Liver (tissue), 9 donors: Measurements from ENCODE around the gene RHOV. TPM values are rescaled to one million over a fixed set of nuclear protein-coding genes. Genes with fewer than 3 reads are reported as not detected.

Experiments used
- DNase-seq: peaks from one replicate; pipeline ENCODE4 v3.0.0-alpha.2; 2017; ENCODE audit warnings: low spot score
- H3K27ac ChIP-seq, 2 donors: one replicate each; pipeline ENCODE4 v1.7.0; 2013; ENCODE audit warnings: inconsistent platforms in 2 of 2, low read length in 2 of 2, control low read depth in 1 of 2, low read depth in 1 of 2, mild to moderate bottlenecking in 1 of 2
- H3K27me3 ChIP-seq, 4 donors: one replicate each; pipeline versions ENCODE4 v1.6.1 to v1.7.0; 2013; ENCODE audit warnings: low read length in 3 of 4, inconsistent platforms in 1 of 4, mild to moderate bottlenecking in 1 of 4, moderate library complexity in 1 of 4; ENCODE audit not compliant: control insufficient read depth in 4 of 4, insufficient read depth in 4 of 4
- H3K36me3 ChIP-seq, 4 donors: one replicate each; pipeline versions ENCODE4 v1.6.1 to v1.7.0; 2013; ENCODE audit warnings: low read length in 3 of 4, mild to moderate bottlenecking in 3 of 4, low read depth in 1 of 4, moderate library complexity in 1 of 4; ENCODE audit not compliant: control insufficient read depth in 4 of 4, insufficient read depth in 3 of 4
- H3K4me1 ChIP-seq, 4 donors: one replicate each; pipeline versions ENCODE4 v1.6.1 to v1.7.0; 2013; ENCODE audit warnings: low read length in 3 of 4, mild to moderate bottlenecking in 3 of 4, moderate library complexity in 1 of 4; ENCODE audit not compliant: control insufficient read depth in 4 of 4, insufficient read depth in 4 of 4
- H3K4me3 ChIP-seq, 3 donors: one replicate each; pipeline versions ENCODE4 v1.6.1 to v1.7.0; 2013; ENCODE audit warnings: low read length in 3 of 3, control low read depth in 1 of 3, low read depth in 1 of 3, mild to moderate bottlenecking in 1 of 3
- H3K9ac ChIP-seq, 2 donors: one replicate each; pipeline ENCODE4 v1.7.0; 2013; ENCODE audit warnings: low read length in 2 of 2, mild to moderate bottlenecking in 2 of 2, moderate library complexity in 2 of 2, control low read depth in 1 of 2, low read depth in 1 of 2
- H3K9me3 ChIP-seq, 4 donors: one replicate each; pipeline versions ENCODE4 v1.6.1 to v1.7.0; 2013; ENCODE audit warnings: low read length in 3 of 4; ENCODE audit not compliant: control insufficient read depth in 4 of 4
- ATF3 ChIP-seq: IDR thresholded peaks from 2 replicates; pipeline ENCODE4 v1.6.1; 2016; ENCODE audit warnings: antibody characterized with exemption
- CTCF ChIP-seq: fragments of 150-350 bp; IDR thresholded peaks from 2 replicates; pipeline ENCODE4 v1.5.1; 2017; ENCODE audit warnings: improper control_type of control experiment, low read depth, low read length; ENCODE audit not compliant: missing input control
- EGR1 ChIP-seq, 2 donors: IDR thresholded peaks; 2 replicates each; pipeline ENCODE4 v1.6.1; 2016 to 2018; ENCODE audit warnings: antibody characterized with exemption in 2 of 2, low read depth in 2 of 2
- FOXA1 ChIP-seq: IDR thresholded peaks from 2 replicates; pipeline ENCODE4 v1.6.1; 2016; ENCODE audit warnings: antibody characterized with exemption
- FOXA2 ChIP-seq: IDR thresholded peaks from 2 replicates; pipeline ENCODE4 v1.6.1; 2016; ENCODE audit warnings: antibody characterized with exemption
- GABPA ChIP-seq, 2 donors: IDR thresholded peaks in 1 of 2; conservative IDR thresholded peaks in 1 of 2; 2 replicates each; pipeline ENCODE4 v1.6.1; 2016; ENCODE audit warnings: antibody characterized with exemption in 2 of 2, mild to moderate bottlenecking in 1 of 2, moderate library complexity in 1 of 2
- HNF4A ChIP-seq, 2 donors: conservative IDR thresholded peaks; 2 replicates each; pipeline ENCODE4 v1.6.1; 2016; ENCODE audit warnings: antibody characterized with exemption in 2 of 2, mild to moderate bottlenecking in 2 of 2
- HNF4G ChIP-seq: IDR thresholded peaks from 2 replicates; pipeline ENCODE4 v1.6.1; 2016; ENCODE audit warnings: antibody characterized with exemption
- JUND ChIP-seq, 2 donors: IDR thresholded peaks; 2 replicates each; pipeline ENCODE4 v1.6.1; 2016; ENCODE audit warnings: antibody characterized with exemption in 2 of 2
- MAX ChIP-seq: IDR thresholded peaks from 2 replicates; pipeline ENCODE4 v1.6.1; 2016; ENCODE audit warnings: antibody characterized with exemption
- NR2F2 ChIP-seq: IDR thresholded peaks from 2 replicates; pipeline ENCODE4 v1.6.1; 2016; ENCODE audit warnings: antibody characterized with exemption
- RAD21 ChIP-seq, 2 donors: IDR thresholded peaks; 2 replicates each; pipeline ENCODE4 v1.6.1; 2016; ENCODE audit warnings: antibody characterized with exemption in 2 of 2, mild to moderate bottlenecking in 2 of 2
- REST ChIP-seq: IDR thresholded peaks from 2 replicates; pipeline ENCODE4 v1.6.1; 2016; ENCODE audit warnings: antibody characterized with exemption, mild to moderate bottlenecking
- RXRA ChIP-seq, 2 donors: IDR thresholded peaks; 2 replicates each; pipeline ENCODE4 v1.6.1; 2017 to 2018; ENCODE audit warnings: antibody characterized with exemption in 2 of 2, mild to moderate bottlenecking in 1 of 2
- SP1 ChIP-seq: IDR thresholded peaks from 2 replicates; pipeline ENCODE4 v1.6.1; 2018; ENCODE audit warnings: antibody characterized with exemption, mild to moderate bottlenecking
- TAF1 ChIP-seq: conservative IDR thresholded peaks from 2 replicates; pipeline ENCODE4 v1.6.1; 2016; ENCODE audit warnings: antibody characterized with exemption, mild to moderate bottlenecking
- YY1 ChIP-seq: IDR thresholded peaks from 2 replicates; pipeline ENCODE4 v1.6.1; 2016; ENCODE audit warnings: antibody characterized with exemption, mild to moderate bottlenecking
- ZBTB33 ChIP-seq: IDR thresholded peaks from 2 replicates; pipeline ENCODE4 v1.6.1; 2016; ENCODE audit warnings: antibody characterized with exemption
- WGBS: extraction: QIAGEN DNeasy Blood & Tissue Kit; methylation state at CpG from one replicate; pipeline ENCODE4 v1.1.7; 2013; 5-methylcytosine and 5-hydroxymethylcytosine counted together
- polyA plus RNA-seq, 2 donors: library from polyadenylated mRNA; stranded (reverse) in 1 of 2; unstranded in 1 of 2; fragments of 200-250 nt in 1 of 2; fragments of >200 nt in 1 of 2; fragmentation: Nextera tagmentation in 1 of 2; extraction: Ambion mirVana in 1 of 2; gene quantifications; one replicate each; pipeline versions ENCODE4 v1.2.1 to v1.2.3, GENCODE V29; 2013 to 2015
- total RNA-seq, 2 donors: library from RNA; depleted of rRNA; stranded (reverse); fragments of >200 nt; gene quantifications; one replicate each; pipeline ENCODE4 v1.2.3, GENCODE V29; 2014
- donor health status: healthy.
- donor health status: healthy.
- donor health status: healthy.
- donor health status: healthy.
- donor health status: healthy.

The RHOV gene
- total and polyA plus RNA-seq, 4 donors: 0.05 TPM; not detected in 3

GRCh38 chr15:40908095-40908494, 34.1 kb upstream of the RHOV start:
- Histone ChIP-seq H3K4me3 (no peak overlapping the region), H3K9me3 (no peaks in the 10 kb centered on the region), H3K9ac (no peak overlapping the region), H3K27ac (peak overlapping the region; percentile 96), H3K27me3 (no peaks in the 10 kb centered on the region), H3K36me3 (peaks cover 0 to 6% (median 5%) of the 10 kb centered on the region in 4 donors), H3K4me1 (peaks cover 33 to 85% (median 76%) of the 10 kb centered on the region in 4 donors)
- 45% methylated on average over 7 of the region's 7 CpGs for WGBS
- no peak for TF ChIP-seq SP1
- peak in 1 of 2 donors; percentile 57 for TF ChIP-seq RXRA (IDR thresholded peaks at IDR 0.05)
- no peak for TF ChIP-seq GABPA (IDR thresholded peaks at IDR 0.05 in 1 of 2, conservative IDR thresholded peaks at IDR 0.05 in 1 of 2)
- no peak for TF ChIP-seq JUND (IDR thresholded peaks at IDR 0.05)
- no peak for TF ChIP-seq HNF4G
- no peak for TF ChIP-seq ATF3
- peak; percentile 28 to 62 for TF ChIP-seq HNF4A (conservative IDR thresholded peaks at IDR 0.05)
- no peak for TF ChIP-seq YY1
- no peak for TF ChIP-seq EGR1 (IDR thresholded peaks at IDR 0.05; ENCODE audit: low read depth in 2 of 2)
- TF ChIP-seq NR2F2: no peak
- no peak for TF ChIP-seq FOXA1
- no peak for TF ChIP-seq CTCF
- TF ChIP-seq ZBTB33: no peak
- no peak for TF ChIP-seq RAD21 (IDR thresholded peaks at IDR 0.05)
- no peak for TF ChIP-seq REST
- no peak for TF ChIP-seq FOXA2
- TF ChIP-seq TAF1: no peak
- TF ChIP-seq MAX: peak; percentile 37
- no peak for DNase-seq
